Non-pigmented ciliary epithelial cell (primary cell): ENCODE data around the gene MAP2K5.

Source experiments
- DNase-seq: peaks from one replicate; pipeline ENCODE4 v3.0.0-alpha.2; 2010; ENCODE audit warnings: low read depth

Gene MAP2K5

GRCh38 chr15:67521783-67522568 is 20.5 kb upstream of the MAP2K5 start:
- DNase-seq, result no peak

- DNase-seq, result no peak
Measured at GRCh38 chr15:67523330-67523729, 19.2 kb upstream of the MAP2K5 start.

GRCh38 chr15:67524235-67524634 is 18.3 kb upstream of the MAP2K5 start:
- DNase-seq, result no peak

GRCh38 chr15:67528513-67528912 is 14.0 kb upstream of the MAP2K5 start:
- DNase-seq, result no peak

GRCh38 chr15:67531379-67531914 is 11.1 kb upstream of the MAP2K5 start:
- DNase-seq, result no peak

- no peak for DNase-seq
Measured at GRCh38 chr15:67533873-67534272, 8.6 kb upstream of the MAP2K5 start.

GRCh38 chr15:67534360-67534759 is 8.1 kb upstream of the MAP2K5 start:
- no peak for DNase-seq

GRCh38 chr15:67537771-67538170 is 4.7 kb upstream of the MAP2K5 start:
- no peak for DNase-seq

- no peak for DNase-seq
Measured at GRCh38 chr15:67543348-67543718, 830 bp downstream of the MAP2K5 start.

- no peak for DNase-seq
Measured at GRCh38 chr15:67544475-67544874, 2.0 kb downstream of the MAP2K5 start.

GRCh38 chr15:67545864-67546263 is 3.4 kb downstream of the MAP2K5 start:
- no peak for DNase-seq

GRCh38 chr15:67547064-67547463 is 4.6 kb downstream of the MAP2K5 start:
- no peak for DNase-seq

GRCh38 chr15:67547836-67548235 is 5.3 kb downstream of the MAP2K5 start:
- DNase-seq, result no peak

- DNase-seq, result no peak
Measured at GRCh38 chr15:67548236-67548852, 5.8 kb downstream of the MAP2K5 start.

- no peak for DNase-seq
Measured at GRCh38 chr15:67548862-67549651, 6.6 kb downstream of the MAP2K5 start.

- DNase-seq, result no peak
Measured at GRCh38 chr15:67549736-67550135, 7.2 kb downstream of the MAP2K5 start.

GRCh38 chr15:67550522-67550921 is 8.0 kb downstream of the MAP2K5 start:
- no peak for DNase-seq

GRCh38 chr15:67551207-67551743 is 8.8 kb downstream of the MAP2K5 start:
- no peak for DNase-seq

GRCh38 chr15:67554580-67554979 is 12.1 kb downstream of the MAP2K5 start:
- DNase-seq, result no peak

- no peak for DNase-seq
Measured at GRCh38 chr15:67556976-67557570, 14.6 kb downstream of the MAP2K5 start.

GRCh38 chr15:67558502-67558901 is 16.0 kb downstream of the MAP2K5 start:
- no peak for DNase-seq

GRCh38 chr15:67559158-67559557 is 16.7 kb downstream of the MAP2K5 start:
- DNase-seq, result no peak
